GM12865 (cell line): ENCODE results near the gene ZCCHC24.
"Not testable (repeated sequence)": the region's sequence is repeated elsewhere in the genome, so short reads cannot be mapped to it uniquely, and the experiment has no call there.

Source experiments
- DNase-seq: peaks from one replicate; pipeline ENCODE4 v3.0.0; 2010; ENCODE audit warnings: low read depth
- H3K4me3 ChIP-seq: 2 replicates; pipeline ENCODE4 v1.5.1; 2011; ENCODE audit warnings: mild to moderate bottlenecking, low read depth, low read length, control low read depth
- CTCF ChIP-seq: IDR thresholded peaks from 2 replicates; pipeline ENCODE4 v1.5.1; 2011; ENCODE audit warnings: low read length, control low read depth, low read depth, inconsistent platforms; ENCODE audit not compliant: insufficient read depth; ENCODE audit errors: missing control alignments

The ZCCHC24 gene

GRCh38 chr10:79448732-79449049 lies 3.3 kb upstream of the ZCCHC24 start:
- DNase-seq, result no peak
- no peak overlapping the region for H3K4me3 ChIP-seq
- TF ChIP-seq CTCF, result no peak

DNA sequence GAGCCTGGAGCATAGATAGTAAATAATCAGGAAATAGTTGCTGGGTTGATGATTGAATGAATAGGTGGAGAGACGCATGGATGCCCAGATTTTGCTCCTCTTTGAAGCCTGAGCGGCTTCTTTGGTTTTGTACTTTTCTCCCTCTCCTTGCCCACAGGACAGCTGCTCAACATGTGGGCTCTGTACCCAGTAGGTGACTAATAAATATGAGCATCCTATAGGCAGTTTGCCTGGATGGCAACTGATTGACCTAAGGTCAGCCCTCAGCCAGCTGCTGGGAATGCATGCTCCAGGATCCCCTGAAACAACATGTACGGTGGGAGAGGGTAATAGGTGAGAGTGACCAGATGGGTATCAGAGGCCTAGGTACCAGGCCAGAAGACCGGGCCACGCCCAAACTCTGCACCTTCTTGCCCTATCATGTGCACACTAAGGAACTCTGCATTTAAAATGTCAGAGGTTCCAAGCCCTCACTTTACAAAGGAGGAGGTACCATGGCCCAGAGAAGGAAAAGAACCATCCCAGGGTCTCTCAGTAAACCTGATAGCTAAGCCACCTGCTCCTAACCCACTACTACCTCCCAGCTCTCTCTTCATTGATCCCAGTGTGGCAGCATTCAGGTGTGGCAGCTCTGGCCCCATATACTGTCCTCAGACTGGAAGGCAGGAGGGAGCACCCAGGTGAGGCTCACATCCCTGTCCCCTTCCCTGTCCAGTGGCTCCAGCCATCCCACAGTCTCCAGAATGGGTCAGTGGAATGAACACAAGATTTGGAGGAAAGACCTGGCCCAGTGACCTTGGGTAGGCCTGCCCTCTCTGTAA lies 2.7 kb upstream of the ZCCHC24 start:
- H3K4me3 ChIP-seq, result no peak overlapping the region
- TF ChIP-seq CTCF, result no peak
- DNase-seq, result no peak

- not testable (repeated sequence) for H3K4me3 ChIP-seq, DNase-seq
Observed at GRCh38 chr10:79447249-79447648, 1.8 kb upstream of the ZCCHC24 start.

GRCh38 chr10:79446758-79447084 lies 1.3 kb upstream of the ZCCHC24 start:
- no peak overlapping the region for H3K4me3 ChIP-seq
- no peak for TF ChIP-seq CTCF
- no peak for DNase-seq

DNA sequence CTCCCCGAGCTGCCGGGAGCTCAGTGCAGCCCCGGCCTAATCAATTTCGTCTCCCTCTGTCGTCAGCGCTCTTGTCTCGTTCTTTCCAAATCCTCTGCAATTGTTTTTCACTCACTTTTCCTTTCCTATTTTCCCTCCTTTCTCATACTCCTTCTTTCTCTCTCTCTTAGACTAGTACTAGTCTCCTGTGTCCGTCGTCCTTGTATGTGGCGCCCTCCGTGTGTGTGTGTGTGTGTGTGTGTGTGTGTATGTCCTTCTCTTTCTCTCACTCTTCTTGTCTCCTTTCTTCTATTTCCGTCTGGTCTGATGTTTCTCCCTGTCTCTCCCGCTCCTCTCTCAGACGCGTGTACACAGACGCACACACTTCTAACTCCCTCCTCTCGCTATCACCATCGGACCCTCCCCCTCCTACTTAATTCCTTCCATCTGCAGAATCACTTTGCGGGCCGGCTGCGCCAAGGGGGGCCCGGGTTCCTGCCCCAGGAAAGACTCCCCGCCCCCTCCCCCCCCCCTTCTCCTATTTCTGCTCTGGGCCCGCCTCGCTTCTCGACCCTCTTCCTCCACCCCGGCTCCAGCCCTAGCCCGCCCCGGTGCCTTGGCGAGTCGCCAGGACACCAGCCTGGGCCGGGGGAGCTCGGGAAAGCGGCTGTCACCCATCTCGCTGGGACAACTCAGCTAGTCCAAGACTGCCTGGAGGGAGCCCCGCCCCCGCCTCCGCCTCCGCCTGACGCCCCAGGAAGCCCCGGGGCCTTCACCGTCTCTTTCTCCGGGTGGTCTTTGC lies 743 bp upstream of the ZCCHC24 start:
- H3K4me3 ChIP-seq, result peak overlapping the region; percentile 22
- no peak for TF ChIP-seq CTCF
- no peak for DNase-seq

- H3K4me3 ChIP-seq, result peak overlapping the region; percentile 55
- DNase-seq, result peak; percentile 51
- no peak for TF ChIP-seq CTCF
Observed at GRCh38 chr10:79444199-79445119, 965 bp downstream of the ZCCHC24 start.
